Measurements from ENCODE around the gene MLLT10. TPM values are rescaled to one million over a fixed set of nuclear protein-coding genes. Genes with fewer than 3 reads are reported as not detected.
A peak's percentile ranks its signal among the peaks of the same experiment; 100 is the strongest.

Gene MLLT10
- total RNA-seq, 1 experiment from 2014 or later: 58.4 TPM

DNA sequence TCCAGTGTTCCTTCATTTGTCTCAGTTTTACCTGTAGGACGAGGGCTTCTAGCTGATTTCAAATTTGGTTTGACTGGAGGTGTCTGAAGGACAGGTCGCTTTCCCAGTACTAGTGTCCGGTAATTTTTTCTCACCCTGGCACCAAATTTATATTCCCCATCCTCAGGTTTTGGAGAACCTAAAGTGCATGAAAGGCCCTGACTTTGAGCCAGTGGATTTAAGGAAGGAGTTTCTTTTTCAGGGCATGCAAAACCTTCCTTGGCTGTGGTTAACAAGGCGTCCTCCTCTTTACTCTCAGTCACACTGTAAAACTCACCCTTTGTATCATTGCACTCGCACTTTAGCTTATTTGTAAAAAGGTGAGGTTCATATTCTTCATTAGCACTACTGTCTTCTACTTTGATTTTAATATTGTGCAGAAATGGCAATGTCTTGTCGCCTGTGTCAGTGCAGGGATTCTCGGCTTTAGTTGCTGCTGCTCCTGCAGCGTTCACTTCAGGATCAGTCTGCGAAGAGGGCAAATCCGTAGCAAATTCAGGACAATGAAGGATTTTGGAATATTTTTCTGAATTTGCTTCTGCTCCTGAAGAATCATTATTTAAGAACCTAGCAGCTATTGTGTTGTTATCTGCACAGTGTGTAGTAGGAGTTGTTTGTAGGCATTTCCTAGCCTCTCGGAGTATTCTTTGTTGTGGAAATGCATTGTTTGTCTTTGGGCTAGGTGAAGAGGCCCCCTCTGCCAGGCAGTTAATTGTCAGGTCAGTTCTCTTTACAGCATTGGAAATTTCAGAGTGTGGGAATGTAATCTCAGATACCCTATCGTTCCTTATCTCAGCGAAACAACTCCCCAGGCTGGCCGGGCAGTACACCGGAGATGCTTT, 18.4 kb upstream of the MLLT10 start:
- H3K4me3 ChIP-seq (ENCODE audit: low read depth, low read length, poor library complexity, severe bottlenecking): peak overlapping the region; percentile 59
- H3K27ac ChIP-seq (ENCODE audit: low read depth, low read length, poor library complexity, severe bottlenecking): no peak overlapping the region
- H3K4me1 ChIP-seq (ENCODE audit: insufficient read depth, low read length, poor library complexity, severe bottlenecking): peaks cover 40% of the 10 kb centered on the region
- no peak for DNase-seq (ENCODE audit: low spot score)
- intact Hi-C loops (cut with micrococcal nuclease; ENCODE audit: unreplicated experiment): loop anchor here (2.0 to 5.0 kb wide), 2 partner anchors 19 to 217 kb away; no protein-coding TSS in a partner anchor
- ChIA-PET POLR2A (ENCODE audit: low non-redundant PET) (interaction anchor here (0.6 to 0.7 kb wide), 2 partner anchors 10 to 207 kb away, joined by 3 to 18 read pairs; partner anchors contain the start of gene SKIDA1), CTCF (interaction anchor here (0.5 kb wide), 1 partner anchor 18 kb away, joined by 5 read pairs; no protein-coding TSS in a partner anchor)
- H3K36me3 ChIP-seq (ENCODE audit: insufficient read depth, low read length, poor library complexity, severe bottlenecking): no peaks in the 10 kb centered on the region
- H3K9me3 ChIP-seq (ENCODE audit: low read depth, low read length, poor library complexity, severe bottlenecking): no peaks in the 10 kb centered on the region
- no peak for TF ChIP-seq EZH2 (IDR thresholded peaks at IDR 0.05; ENCODE audit: borderline replicate concordance, low read depth, low read length, poor library complexity, severe bottlenecking)
- no peak for TF ChIP-seq CTCF (conservative IDR thresholded peaks at IDR 0.05; ENCODE audit: low read depth, low read length)
- BruUV-seq (replicated peaks): no TSS peak
- H3K27me3 ChIP-seq (replicated peaks; ENCODE audit: insufficient read depth, low read depth, low read length, poor library complexity): no peaks in the 10 kb centered on the region

DNA sequence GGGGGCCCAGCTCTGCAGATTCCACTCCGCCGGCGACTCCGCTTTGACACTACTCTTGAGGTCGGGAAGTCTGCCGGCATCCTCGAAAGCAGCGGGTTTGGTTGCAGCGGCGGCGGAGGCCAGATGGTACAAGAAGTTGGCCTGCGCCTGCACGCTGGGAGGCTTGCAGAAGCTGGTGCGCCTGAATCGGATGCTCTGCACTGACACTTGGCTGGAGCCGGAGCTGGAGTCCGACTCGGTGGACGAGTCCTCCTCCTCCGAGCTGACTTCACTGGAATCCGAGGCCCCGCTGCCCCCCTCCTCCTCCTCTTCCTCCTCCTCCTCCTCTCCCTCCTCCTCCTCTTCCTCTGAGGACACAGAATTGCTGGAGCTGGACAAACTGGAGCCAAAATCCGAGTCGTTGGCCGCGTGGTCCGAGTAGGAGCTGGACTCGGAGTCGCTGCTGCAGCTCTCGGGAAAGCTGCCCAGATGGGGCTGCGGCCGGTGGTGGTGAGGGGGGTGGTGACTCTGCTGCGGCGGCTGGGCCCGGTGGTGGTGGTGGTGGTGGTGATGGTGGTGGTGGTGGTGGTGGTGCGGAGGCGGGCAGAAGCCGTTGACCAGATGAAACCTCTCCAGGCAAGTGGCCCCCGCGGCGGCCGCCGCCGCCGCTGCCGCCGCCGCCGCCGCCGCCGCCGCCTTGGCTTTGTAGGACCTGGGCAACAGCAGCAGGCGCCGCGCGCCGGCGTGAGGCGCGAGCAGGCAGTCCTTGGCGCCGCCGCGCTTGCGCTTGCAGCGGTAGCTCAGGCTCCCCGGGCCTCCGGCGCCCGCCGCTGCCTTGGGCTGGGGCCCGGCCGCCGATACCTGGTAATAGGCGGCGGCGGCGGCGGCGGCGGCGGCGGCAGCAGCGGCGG, 17.5 kb upstream of the MLLT10 start:
- Histone ChIP-seq H3K4me1 (ENCODE audit: insufficient read depth, low read length, poor library complexity, severe bottlenecking) (peaks cover 46% of the 10 kb centered on the region), H3K36me3 (ENCODE audit: insufficient read depth, low read length, poor library complexity, severe bottlenecking) (no peaks in the 10 kb centered on the region), H3K4me3 (ENCODE audit: low read depth, low read length, poor library complexity, severe bottlenecking) (peak overlapping the region; percentile 59), H3K27me3 (replicated peaks; ENCODE audit: insufficient read depth, low read depth, low read length, poor library complexity) (no peaks in the 10 kb centered on the region), H3K27ac (ENCODE audit: low read depth, low read length, poor library complexity, severe bottlenecking) (peak overlapping the region; percentile 33), H3K9me3 (ENCODE audit: low read depth, low read length, poor library complexity, severe bottlenecking) (no peaks in the 10 kb centered on the region)
- peak; percentile 75 for DNase-seq (ENCODE audit: low spot score)
- ChIA-PET POLR2A (ENCODE audit: low non-redundant PET) (interaction anchor here (0.5 to 0.7 kb wide), 2 partner anchors 10 to 206 kb away, joined by 6 to 18 read pairs; no protein-coding TSS in a partner anchor), CTCF (interaction anchor here (0.5 kb wide), 1 partner anchor 19 kb away, joined by 5 read pairs; no protein-coding TSS in a partner anchor)
- TF ChIP-seq CTCF (conservative IDR thresholded peaks at IDR 0.05; ENCODE audit: low read depth, low read length) (no peak), EZH2 (IDR thresholded peaks at IDR 0.05; ENCODE audit: borderline replicate concordance, low read depth, low read length, poor library complexity, severe bottlenecking) (no peak)
- intact Hi-C loops (cut with micrococcal nuclease; ENCODE audit: unreplicated experiment): loop anchor here (2.0 to 5.0 kb wide), 2 partner anchors 20 to 216 kb away; no protein-coding TSS in a partner anchor
- no TSS peak for BruUV-seq (replicated peaks)
